ENCODE results near the gene COL5A1. TPM values are rescaled to one million over a fixed set of nuclear protein-coding genes. Genes with fewer than 3 reads are reported as not detected.

The COL5A1 gene
- 16.2 and 21.2 TPM in 2 replicates for total RNA-seq

DNA sequence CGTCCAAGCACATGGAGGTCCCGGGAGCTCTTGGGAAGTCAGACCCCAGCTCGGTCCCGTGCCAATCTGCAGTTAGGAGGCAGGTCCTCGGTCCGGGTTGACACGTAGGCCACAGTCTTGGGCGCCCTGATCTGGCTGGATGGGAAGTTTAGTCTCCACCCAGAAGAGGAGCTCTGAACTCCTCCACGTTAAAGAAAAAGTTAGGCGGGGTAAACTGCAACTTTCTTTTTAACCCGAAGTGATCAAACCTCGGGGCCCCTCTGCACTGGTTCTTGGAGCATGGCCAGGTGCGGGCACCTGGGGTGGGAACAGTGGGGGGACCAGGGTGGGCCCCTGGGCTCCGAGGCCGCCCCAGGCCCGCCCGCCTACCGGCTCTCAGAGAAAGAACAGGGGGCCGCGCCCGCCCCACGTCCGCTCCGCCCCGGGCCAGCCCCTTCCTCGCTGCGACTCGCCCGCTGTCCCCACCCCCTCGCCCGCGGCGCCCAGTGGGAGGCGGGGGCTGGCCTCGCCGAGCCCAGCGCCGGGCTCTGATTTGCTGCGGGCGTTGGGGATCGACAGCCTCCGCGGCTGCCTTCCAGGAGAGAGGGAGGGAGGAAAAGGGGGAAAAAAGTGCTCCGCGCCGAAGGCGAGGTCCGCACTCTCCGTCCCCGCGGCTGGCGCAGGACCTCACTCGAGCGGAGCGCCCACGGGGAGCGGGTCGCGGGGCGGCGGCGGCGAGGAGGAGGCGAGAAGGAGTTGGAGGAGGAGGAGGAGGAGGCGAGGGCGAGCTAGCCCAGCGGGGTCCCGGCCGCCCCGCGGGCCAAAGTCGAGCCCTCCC, at the start of gene COL5A1:
Gene COL5A1 (plus strand): TSS at position 631 of the 817 bp plus-strand sequence. CDS start 385 bp downstream, outside the sequence.

DNA sequence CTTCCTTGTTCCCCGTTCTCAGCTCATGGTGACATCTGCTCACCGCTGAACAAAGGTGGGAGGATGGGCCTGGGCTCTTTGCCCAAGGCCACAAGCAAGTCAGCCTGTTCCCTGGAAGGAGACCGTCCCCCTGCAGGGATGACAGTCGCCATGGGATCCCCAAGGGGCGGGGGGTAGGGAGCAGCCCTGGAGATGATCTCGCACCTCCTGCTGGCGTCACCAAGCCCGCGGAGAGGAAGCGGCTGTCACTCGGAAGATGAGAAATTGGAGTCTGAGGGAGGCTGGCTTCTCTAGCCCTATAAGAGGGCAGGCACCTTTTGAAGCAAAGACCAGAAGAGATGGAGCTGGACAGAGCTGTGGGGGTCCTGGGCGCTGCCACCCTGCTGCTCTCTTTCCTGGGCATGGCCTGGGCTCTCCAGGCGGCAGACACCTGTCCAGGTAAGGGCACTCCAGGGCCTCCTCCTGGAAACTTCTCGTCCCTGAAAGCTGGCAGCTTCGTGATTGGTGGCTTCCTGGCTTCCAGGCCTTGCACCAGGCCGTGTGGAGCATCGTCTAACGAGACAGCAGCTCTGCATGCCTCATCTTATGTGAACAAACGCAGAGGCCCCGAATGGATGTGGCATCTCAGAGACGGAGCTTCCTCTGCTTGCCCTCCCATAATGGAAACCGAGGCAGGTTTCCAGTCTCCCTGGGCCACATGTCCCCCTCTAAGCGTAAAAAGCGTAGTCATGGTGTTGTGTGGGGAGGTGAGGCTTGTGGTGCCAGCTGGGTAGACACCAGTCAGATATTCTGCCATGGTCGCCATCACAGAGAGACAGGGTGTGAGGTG, 239.1 kb downstream of the COL5A1 start, which contains the start of gene FCN2:
Gene FCN2 (plus strand): TSS at position 327 of the 829 bp plus-strand sequence. CDS start 12 bp downstream, at position 339.

Other genes starting within 250 kb of the COL5A1 start
- gene FCN2, start 239.0 kb downstream of the COL5A1 start, total RNA-seq = not detected in 2 replicates

Measured in airway epithelial cell (primary cell).